Thyroid gland (tissue), 4 donors: ENCODE measurements around the gene JAKMIP2. TPM values are rescaled to one million over a fixed set of nuclear protein-coding genes. Genes with fewer than 3 reads are reported as not detected.

Experiments
- DNase-seq, 2 donors: peaks; one replicate each; pipeline ENCODE4 v3.0.0-alpha.2; 2019
- H3K27ac ChIP-seq, 3 donors: fragments of 200-600 bp; sonication (generic); 1 replicate in 2 of 3; 2 replicates in 1 of 3; pipeline ENCODE4 v1.5.1; 2016 to 2019; ENCODE audit warnings: mild to moderate bottlenecking in 1 of 3, moderate library complexity in 1 of 3
- H3K27me3 ChIP-seq: fragments of 200-600 bp; sonication (generic); one replicate; pipeline ENCODE4 v1.5.1; 2019
- H3K36me3 ChIP-seq, 2 donors: fragments of 200-600 bp; sonication (generic); one replicate each; pipeline ENCODE4 v1.5.1; 2016 to 2019
- H3K4me1 ChIP-seq, 2 donors: fragments of 200-600 bp; sonication (generic); one replicate each; pipeline ENCODE4 v1.5.1; 2017 to 2019
- H3K4me3 ChIP-seq, 3 donors: fragments of 200-600 bp; sonication (generic); replicated peaks in 1 of 3; 1 replicate in 2 of 3; 2 replicates in 1 of 3; pipeline ENCODE4 v1.5.1; 2016; ENCODE audit warnings: mild to moderate bottlenecking in 1 of 3
- H3K9me3 ChIP-seq: fragments of 200-600 bp; sonication (generic); one replicate; pipeline ENCODE4 v1.5.1; 2017
- POLR2A ChIP-seq, 2 donors: fragments of 450-650 bp; IDR thresholded peaks; one replicate each; pipeline ENCODE4 v1.6.1; 2017; ENCODE audit warnings: antibody characterized with exemption in 2 of 2, mild to moderate bottlenecking in 2 of 2, moderate library complexity in 1 of 2
- WGBS, 2 donors: methylation state at CpG; one replicate each; pipeline ENCODE4 v1.1.5; 2017; 5-methylcytosine and 5-hydroxymethylcytosine counted together
- intact Hi-C: fragments of 100-400 bp; cut with DNase I; formaldehyde crosslinking; loops from one replicate; pipeline ENCODE4 v1.15.1; 2023
- total RNA-seq, 4 donors: library from RNA; depleted of rRNA; stranded (reverse); fragments of >200 nt; gene quantifications; one replicate each; pipeline ENCODE4 v1.2.3, GENCODE V29; 2016
- TF ChIP-seq, protein P1 (sequence below), 6 experiments: fragments of 200-600 bp in 3 of 6; fragments of 450-650 bp in 3 of 6; sonication (generic) in 3 of 6; IDR thresholded peaks; one replicate each; pipeline ENCODE4 v1.5.1; 2016 to 2019; ENCODE audit warnings: antibody characterized with exemption in 6 of 6, mild to moderate bottlenecking in 2 of 6, inconsistent platforms in 1 of 6, moderate library complexity in 1 of 6

The JAKMIP2 gene
- total RNA-seq, 4 donors from 2014 or later = under 0.01 to 0.75 (median 0.38) TPM

DNA sequence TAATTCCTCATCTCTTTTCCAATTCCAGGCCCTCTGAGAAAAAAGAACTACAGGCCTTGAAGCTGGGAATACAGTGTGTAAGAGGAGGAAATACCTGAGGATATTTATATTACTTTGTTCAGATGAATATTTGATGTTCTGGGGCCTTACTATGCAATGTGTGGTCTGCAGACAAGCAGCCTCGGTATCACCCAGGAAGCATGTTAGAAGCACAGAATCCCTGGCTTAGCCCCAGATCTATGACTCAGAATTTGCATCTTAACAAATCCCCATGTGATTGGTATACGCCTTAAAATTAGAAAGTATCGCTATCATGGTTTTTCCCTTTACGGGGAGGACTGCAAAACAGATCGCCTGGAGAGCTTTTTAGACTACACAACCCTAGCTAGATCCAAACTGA lies 121.0 kb downstream of the JAKMIP2 start:
- 72 to 91% methylated on average over 5 of the region's 5 CpGs for WGBS, 2 donors
- Histone ChIP-seq H3K9me3 (no peaks in the 10 kb centered on the region), H3K4me1 (no peaks in the 10 kb centered on the region), H3K36me3 (no peaks in the 10 kb centered on the region), H3K27me3 (no peaks in the 10 kb centered on the region), H3K27ac (no peak overlapping the region), H3K4me3 (no peak overlapping the region)
- intact Hi-C loops = no loop called here
- no peak for DNase-seq
- no peak for TF ChIP-seq POLR2A (IDR thresholded peaks at IDR 0.05)
- TF ChIP-seq, protein P1, sequence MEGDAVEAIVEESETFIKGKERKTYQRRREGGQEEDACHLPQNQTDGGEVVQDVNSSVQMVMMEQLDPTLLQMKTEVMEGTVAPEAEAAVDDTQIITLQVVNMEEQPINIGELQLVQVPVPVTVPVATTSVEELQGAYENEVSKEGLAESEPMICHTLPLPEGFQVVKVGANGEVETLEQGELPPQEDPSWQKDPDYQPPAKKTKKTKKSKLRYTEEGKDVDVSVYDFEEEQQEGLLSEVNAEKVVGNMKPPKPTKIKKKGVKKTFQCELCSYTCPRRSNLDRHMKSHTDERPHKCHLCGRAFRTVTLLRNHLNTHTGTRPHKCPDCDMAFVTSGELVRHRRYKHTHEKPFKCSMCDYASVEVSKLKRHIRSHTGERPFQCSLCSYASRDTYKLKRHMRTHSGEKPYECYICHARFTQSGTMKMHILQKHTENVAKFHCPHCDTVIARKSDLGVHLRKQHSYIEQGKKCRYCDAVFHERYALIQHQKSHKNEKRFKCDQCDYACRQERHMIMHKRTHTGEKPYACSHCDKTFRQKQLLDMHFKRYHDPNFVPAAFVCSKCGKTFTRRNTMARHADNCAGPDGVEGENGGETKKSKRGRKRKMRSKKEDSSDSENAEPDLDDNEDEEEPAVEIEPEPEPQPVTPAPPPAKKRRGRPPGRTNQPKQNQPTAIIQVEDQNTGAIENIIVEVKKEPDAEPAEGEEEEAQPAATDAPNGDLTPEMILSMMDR (IDR thresholded peaks at IDR 0.05) = no peak

GRCh38 chr5:147659166-147659929 lies 123.2 kb downstream of the JAKMIP2 start:
- TF ChIP-seq, protein P1 (IDR thresholded peaks at IDR 0.05) = no peak
- Histone ChIP-seq H3K27me3 (no peaks in the 10 kb centered on the region), H3K4me1 (no peaks in the 10 kb centered on the region), H3K36me3 (no peaks in the 10 kb centered on the region), H3K9me3 (no peaks in the 10 kb centered on the region), H3K27ac (no peak overlapping the region), H3K4me3 (no peak overlapping the region)
- 82 to 86% methylated on average over 15 of the region's 15 CpGs for WGBS, 2 donors
- DNase-seq = no peak
- intact Hi-C loops = no loop called here

DNA sequence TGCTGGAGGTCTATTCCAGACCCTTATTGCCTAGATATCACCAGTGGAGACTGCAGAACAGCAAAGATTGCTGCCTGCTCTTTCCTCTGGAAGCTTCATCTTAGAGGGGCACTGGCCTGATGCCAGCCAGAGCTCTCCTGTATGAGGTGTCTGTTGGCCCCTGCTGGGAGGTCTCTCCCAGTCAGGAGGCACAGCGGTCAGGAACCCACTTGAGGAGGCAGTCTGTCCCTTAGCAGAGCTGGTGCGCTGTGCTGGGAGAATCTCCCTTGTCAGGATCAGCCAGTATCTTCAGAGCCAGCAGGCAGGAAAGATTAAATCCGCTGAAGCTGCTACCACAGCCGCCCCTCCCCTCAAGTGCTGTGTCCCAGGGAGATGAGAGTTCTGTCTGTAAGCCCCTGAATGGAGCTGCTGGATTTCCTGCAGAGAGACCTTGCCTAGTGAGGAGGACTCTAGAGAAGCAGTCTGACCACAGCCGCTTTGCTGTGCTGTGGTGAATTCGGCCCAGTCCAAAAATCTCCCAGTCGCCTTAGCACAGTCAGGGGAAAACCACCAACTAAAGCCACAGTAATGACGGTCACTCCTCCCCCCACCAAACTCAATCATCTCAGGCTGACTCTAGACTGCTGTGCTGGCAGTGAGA lies 124.1 kb downstream of the JAKMIP2 start:
- intact Hi-C loops = no loop called here
- H3K9me3 ChIP-seq = no peaks in the 10 kb centered on the region
- H3K4me3 ChIP-seq = no peak overlapping the region
- 60 to 76% methylated on average over 8 of the region's 8 CpGs for WGBS, 2 donors
- H3K36me3 ChIP-seq = no peaks in the 10 kb centered on the region
- TF ChIP-seq, protein P1 (IDR thresholded peaks at IDR 0.05) = no peak
- no peak for TF ChIP-seq POLR2A (IDR thresholded peaks at IDR 0.05)
- no peak overlapping the region for H3K27ac ChIP-seq
- H3K27me3 ChIP-seq = no peaks in the 10 kb centered on the region
- no peaks in the 10 kb centered on the region for H3K4me1 ChIP-seq
- no peak for DNase-seq

- intact Hi-C loops = no loop called here
- no peak for DNase-seq
- Histone ChIP-seq H3K4me1 (no peaks in the 10 kb centered on the region), H3K27me3 (no peaks in the 10 kb centered on the region), H3K4me3 (no peak overlapping the region), H3K27ac (no peak overlapping the region), H3K36me3 (no peaks in the 10 kb centered on the region), H3K9me3 (no peaks in the 10 kb centered on the region)
- TF ChIP-seq, protein P1 (IDR thresholded peaks at IDR 0.05) = no peak
- TF ChIP-seq POLR2A (IDR thresholded peaks at IDR 0.05) = no peak
- WGBS, 2 donors = 91 to 94% methylated on average over 1 of the region's 1 CpG
These were observed 133.9 kb downstream of the JAKMIP2 start for GRCh38 chr5:147648597-147648996.

DNA sequence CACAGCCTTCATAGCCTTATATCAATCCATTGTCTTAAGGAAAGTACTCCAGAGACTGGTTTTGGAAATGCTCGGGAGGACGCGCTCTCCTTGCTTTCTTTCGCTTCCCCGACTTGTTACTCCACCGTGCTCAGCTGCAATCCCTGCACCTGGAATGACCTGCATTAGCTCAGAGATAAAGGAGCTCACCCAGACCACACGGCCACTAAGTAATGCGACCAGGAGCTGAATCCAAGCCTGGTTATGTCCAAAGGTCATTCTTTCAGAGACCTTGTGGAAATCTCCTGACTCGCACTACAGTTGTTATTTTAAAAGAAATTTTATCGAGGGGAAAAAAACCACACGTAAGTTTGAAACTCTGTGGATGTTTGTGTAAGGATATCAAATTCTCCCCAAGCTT lies 137.3 kb downstream of the JAKMIP2 start:
- Histone ChIP-seq H3K9me3 (no peaks in the 10 kb centered on the region), H3K4me3 (no peak overlapping the region), H3K36me3 (no peaks in the 10 kb centered on the region), H3K27me3 (no peaks in the 10 kb centered on the region), H3K27ac (no peak overlapping the region), H3K4me1 (no peaks in the 10 kb centered on the region)
- TF ChIP-seq, protein P1 (IDR thresholded peaks at IDR 0.05) = no peak
- no peak for TF ChIP-seq POLR2A (IDR thresholded peaks at IDR 0.05)
- no peak for DNase-seq
- intact Hi-C loops = no loop called here
- WGBS, 2 donors = 77 to 82% methylated on average over 11 of the region's 11 CpGs
